GM21786 (cell line): ENCODE data around the gene PROP1.
"Not testable (repeated sequence)": the region's sequence is repeated elsewhere in the genome, so short reads cannot be mapped to it uniquely, and the experiment has no call there.

Experiments
- ATAC-seq: cut with Tn5 transposase; IDR thresholded peaks from one replicate; pipeline ENCODE4 v1.9.1; 2021; ENCODE audit not compliant: unreplicated experiment

Gene PROP1

GRCh38 chr5:177995691-177996595, at the start of gene PROP1:
Gene PROP1 (minus strand): TSS chr5:177996242. CDS start chr5:177995933, 309 bp downstream.
- ATAC-seq: no peak

GRCh38 chr5:178019379-178020030, 23.5 kb upstream of the PROP1 start:
- ATAC-seq: not testable (repeated sequence)

GRCh38 chr5:178012758-178013157, 16.7 kb upstream of the PROP1 start:
- ATAC-seq: not testable (repeated sequence)

GRCh38 chr5:178011816-178012554, 15.9 kb upstream of the PROP1 start:
- ATAC-seq: not testable (repeated sequence)

- not testable (repeated sequence) for ATAC-seq
These were observed 11.2 kb upstream of the PROP1 start for GRCh38 chr5:178007272-178007671.

- ATAC-seq: peak; percentile 77
These were observed 10.6 kb upstream of the PROP1 start for GRCh38 chr5:178006536-178007231.

- ATAC-seq: not testable (repeated sequence)
These were observed 10.1 kb upstream of the PROP1 start for GRCh38 chr5:178006181-178006535.

- no peak for ATAC-seq
These were observed 1.8 kb upstream of the PROP1 start for GRCh38 chr5:177997846-177998245.

- ATAC-seq: no peak
These were observed 1.3 kb upstream of the PROP1 start for GRCh38 chr5:177997319-177997670.

- ATAC-seq: no peak
These were observed 747 bp upstream of the PROP1 start for GRCh38 chr5:177996660-177997318.

GRCh38 chr5:177994561-177995190, 1.4 kb downstream of the PROP1 start:
- no peak for ATAC-seq

- ATAC-seq: no peak
These were observed 2.0 kb downstream of the PROP1 start for GRCh38 chr5:177994063-177994462.

- ATAC-seq: no peak
These were observed 3.6 kb downstream of the PROP1 start for GRCh38 chr5:177992466-177992865.

GRCh38 chr5:177988989-177989625, 6.9 kb downstream of the PROP1 start:
- no peak for ATAC-seq

- no peak for ATAC-seq
These were observed 8.7 kb downstream of the PROP1 start for GRCh38 chr5:177987326-177987725.

- no peak for ATAC-seq
These were observed 10.5 kb downstream of the PROP1 start for GRCh38 chr5:177985430-177986040.

GRCh38 chr5:177984584-177985206, 11.3 kb downstream of the PROP1 start:
- no peak for ATAC-seq

- no peak for ATAC-seq
These were observed 12.1 kb downstream of the PROP1 start for GRCh38 chr5:177983763-177984583.
